Activated CD8-positive, alpha-beta memory T cell treated with anti-CD3 and anti-CD28 coated beads for 36 hours (primary cell): ENCODE results near the gene KRTAP5-8. TPM values are rescaled to one million over a fixed set of nuclear protein-coding genes. Genes with fewer than 3 reads are reported as not detected.
"Not testable (repeated sequence)": the region's sequence is repeated elsewhere in the genome, so short reads cannot be mapped to it uniquely, and the experiment has no call there.

Experiments
- CTCF ChIA-PET: fragments of 350-600 bp; sonication (Branson Sonifier 250); formaldehyde crosslinking; loops from one replicate; lab custom pipeline; 2021; ENCODE audit warnings: antibody characterized with exemption; lab: Charles Lee
- POLR2A ChIA-PET: fragments of 350-600 bp; sonication (Branson Sonifier 250); formaldehyde crosslinking; loops from one replicate; lab custom pipeline; 2021; ENCODE audit warnings: antibody characterized with exemption; lab: Charles Lee
- total RNA-seq, 2 experiments: library from RNA; stranded (reverse); gene quantifications; one replicate each; pipeline ENCODE4 v1.2.3, GENCODE V29; 2021

KRTAP5-8 gene
- total RNA-seq, 2 experiments from 2014 or later: not detected

- POLR2A ChIA-PET, CTCF ChIA-PET: not testable (repeated sequence)
Measured at GRCh38 chr11:71540521-71541304, 2.9 kb downstream of the KRTAP5-8 start.

- ChIA-PET CTCF (interaction anchor here (0.8 kb wide), 1 partner anchor 10 kb away, joined by 3 read pairs; no protein-coding TSS in a partner anchor), POLR2A (interaction anchor here (0.6 kb wide), 1 partner anchor 1494 kb away, joined by 3 read pairs; no protein-coding TSS in a partner anchor)
Measured at GRCh38 chr11:71542382-71542781, 4.6 kb downstream of the KRTAP5-8 start.

- CTCF ChIA-PET: interaction anchor here (0.8 kb wide), 1 partner anchor 11 kb away, joined by 3 read pairs; no protein-coding TSS in a partner anchor
- POLR2A ChIA-PET: no interaction called here
Measured at GRCh38 chr11:71542879-71543777, 5.3 kb downstream of the KRTAP5-8 start.

GRCh38 chr11:71543866-71544265 is 6.0 kb downstream of the KRTAP5-8 start:
- ChIA-PET POLR2A (no interaction called here), CTCF (no interaction called here)

- ChIA-PET CTCF (no interaction called here), POLR2A (no interaction called here)
Measured at GRCh38 chr11:71544525-71545214, 6.8 kb downstream of the KRTAP5-8 start.

- POLR2A ChIA-PET: no interaction called here
- CTCF ChIA-PET: no interaction called here
Measured at GRCh38 chr11:71545405-71545966, 7.7 kb downstream of the KRTAP5-8 start.

GRCh38 chr11:71548120-71548519 is 10.3 kb downstream of the KRTAP5-8 start, which contains the start of gene KRTAP5-9:
TSS of gene KRTAP5-9 (plus strand) at chr11:71548420. CDS start at chr11:71548658, 238 bp downstream.
- CTCF ChIA-PET: interaction anchor here (2.0 kb wide), 1 partner anchor 15 kb away, joined by 4 read pairs; no protein-coding TSS in a partner anchor
- POLR2A ChIA-PET: no interaction called here

- ChIA-PET CTCF (interaction anchor here (2.0 kb wide), 1 partner anchor 14 kb away, joined by 4 read pairs; no protein-coding TSS in a partner anchor), POLR2A (no interaction called here)
Measured at GRCh38 chr11:71548716-71549151, 10.9 kb downstream of the KRTAP5-8 start.

GRCh38 chr11:71551711-71552110 is 13.9 kb downstream of the KRTAP5-8 start:
- CTCF ChIA-PET: no interaction called here
- POLR2A ChIA-PET: no interaction called here

- ChIA-PET POLR2A (no interaction called here), CTCF (no interaction called here)
Measured at GRCh38 chr11:71554996-71555395, 17.2 kb downstream of the KRTAP5-8 start.

GRCh38 chr11:71555508-71555907 is 17.7 kb downstream of the KRTAP5-8 start:
- CTCF ChIA-PET: no interaction called here
- POLR2A ChIA-PET: no interaction called here

- POLR2A ChIA-PET: no interaction called here
- CTCF ChIA-PET: no interaction called here
Measured at GRCh38 chr11:71556018-71556417, 18.2 kb downstream of the KRTAP5-8 start.

GRCh38 chr11:71557257-71557656 is 19.4 kb downstream of the KRTAP5-8 start:
- ChIA-PET POLR2A (no interaction called here), CTCF (no interaction called here)

GRCh38 chr11:71558996-71559395 is 21.2 kb downstream of the KRTAP5-8 start:
- ChIA-PET POLR2A (no interaction called here), CTCF (no interaction called here)

- ChIA-PET POLR2A (no interaction called here), CTCF (no interaction called here)
Measured at GRCh38 chr11:71562120-71562519, 24.3 kb downstream of the KRTAP5-8 start.

- ChIA-PET POLR2A (no interaction called here), CTCF (interaction anchor here (1.1 kb wide), 1 partner anchor 14 kb away, joined by 4 read pairs; the partner anchor contains the start of gene KRTAP5-9)
Measured at GRCh38 chr11:71563406-71563805, 25.6 kb downstream of the KRTAP5-8 start.

GRCh38 chr11:71564430-71564829 is 26.6 kb downstream of the KRTAP5-8 start:
- ChIA-PET CTCF (no interaction called here), POLR2A (no interaction called here)

GRCh38 chr11:71565263-71565662 is 27.4 kb downstream of the KRTAP5-8 start, which contains the start of gene KRTAP5-10:
TSS of gene KRTAP5-10 (plus strand) at chr11:71565563. CDS start at chr11:71565588, 25 bp downstream.
- ChIA-PET CTCF (no interaction called here), POLR2A (no interaction called here)

- CTCF ChIA-PET: no interaction called here
Measured at GRCh38 chr11:71566081-71566620, 28.3 kb downstream of the KRTAP5-8 start.

More at GRCh38 chr11:71566081-71566620, 28.3 kb downstream of the KRTAP5-8 start:
- POLR2A ChIA-PET: no interaction called here
